Astrocyte (in vitro differentiated cells and primary cell): Measurements from ENCODE around the gene PHEX.

Experiments used
- EZH2 ChIP-seq: IDR thresholded peaks from 2 replicates; pipeline ENCODE4 v1.6.1; 2012; ENCODE audit warnings: mild to moderate bottlenecking, low read length, inconsistent platforms; ENCODE audit not compliant: insufficient read depth
- TF ChIP-seq, protein P1 (sequence below): IDR thresholded peaks from 2 replicates; pipeline ENCODE4 v1.5.1; 2011; ENCODE audit warnings: low read depth, mild to moderate bottlenecking, inconsistent platforms, low read length, moderate library complexity; ENCODE audit not compliant: insufficient read depth

DNA sequence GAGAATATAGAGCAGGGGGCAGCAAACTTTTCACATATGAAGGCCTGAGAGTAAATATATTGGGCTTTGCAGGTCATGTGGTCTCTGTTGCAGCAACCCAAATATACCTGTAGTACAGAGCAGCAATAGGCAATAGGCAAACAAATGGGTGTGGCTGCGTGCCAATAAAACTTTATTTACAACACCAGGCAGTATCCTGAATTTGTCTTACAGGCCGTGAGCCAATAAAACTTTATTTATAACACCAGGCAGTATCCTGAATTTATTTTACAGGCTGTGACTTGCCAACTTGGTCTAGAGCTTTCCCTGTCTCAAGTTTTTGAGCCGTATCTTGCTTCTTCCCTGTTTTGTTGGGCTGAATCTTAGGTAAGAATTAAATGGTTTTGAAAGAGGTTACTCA, 118.2 kb downstream of the PHEX start:
- TF ChIP-seq, protein P1, sequence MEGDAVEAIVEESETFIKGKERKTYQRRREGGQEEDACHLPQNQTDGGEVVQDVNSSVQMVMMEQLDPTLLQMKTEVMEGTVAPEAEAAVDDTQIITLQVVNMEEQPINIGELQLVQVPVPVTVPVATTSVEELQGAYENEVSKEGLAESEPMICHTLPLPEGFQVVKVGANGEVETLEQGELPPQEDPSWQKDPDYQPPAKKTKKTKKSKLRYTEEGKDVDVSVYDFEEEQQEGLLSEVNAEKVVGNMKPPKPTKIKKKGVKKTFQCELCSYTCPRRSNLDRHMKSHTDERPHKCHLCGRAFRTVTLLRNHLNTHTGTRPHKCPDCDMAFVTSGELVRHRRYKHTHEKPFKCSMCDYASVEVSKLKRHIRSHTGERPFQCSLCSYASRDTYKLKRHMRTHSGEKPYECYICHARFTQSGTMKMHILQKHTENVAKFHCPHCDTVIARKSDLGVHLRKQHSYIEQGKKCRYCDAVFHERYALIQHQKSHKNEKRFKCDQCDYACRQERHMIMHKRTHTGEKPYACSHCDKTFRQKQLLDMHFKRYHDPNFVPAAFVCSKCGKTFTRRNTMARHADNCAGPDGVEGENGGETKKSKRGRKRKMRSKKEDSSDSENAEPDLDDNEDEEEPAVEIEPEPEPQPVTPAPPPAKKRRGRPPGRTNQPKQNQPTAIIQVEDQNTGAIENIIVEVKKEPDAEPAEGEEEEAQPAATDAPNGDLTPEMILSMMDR, result no peak
- TF ChIP-seq EZH2, result no peak
